GM18907 (cell line): ENCODE measurements around the gene NCF2.
"Not testable (repeated sequence)": the region's sequence is repeated elsewhere in the genome, so short reads cannot be mapped to it uniquely, and the experiment has no call there.

ENCODE experiments used
- ATAC-seq: cut with Tn5 transposase; IDR thresholded peaks from one replicate; pipeline ENCODE4 v1.9.1; 2021; ENCODE audit warnings: mild to moderate bottlenecking, moderate library complexity; ENCODE audit not compliant: unreplicated experiment

NCF2 gene, protein sequence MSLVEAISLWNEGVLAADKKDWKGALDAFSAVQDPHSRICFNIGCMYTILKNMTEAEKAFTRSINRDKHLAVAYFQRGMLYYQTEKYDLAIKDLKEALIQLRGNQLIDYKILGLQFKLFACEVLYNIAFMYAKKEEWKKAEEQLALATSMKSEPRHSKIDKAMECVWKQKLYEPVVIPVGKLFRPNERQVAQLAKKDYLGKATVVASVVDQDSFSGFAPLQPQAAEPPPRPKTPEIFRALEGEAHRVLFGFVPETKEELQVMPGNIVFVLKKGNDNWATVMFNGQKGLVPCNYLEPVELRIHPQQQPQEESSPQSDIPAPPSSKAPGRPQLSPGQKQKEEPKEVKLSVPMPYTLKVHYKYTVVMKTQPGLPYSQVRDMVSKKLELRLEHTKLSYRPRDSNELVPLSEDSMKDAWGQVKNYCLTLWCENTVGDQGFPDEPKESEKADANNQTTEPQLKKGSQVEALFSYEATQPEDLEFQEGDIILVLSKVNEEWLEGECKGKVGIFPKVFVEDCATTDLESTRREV

GRCh38 chr1:183590244-183591191 is at the start of gene NCF2:
NCF2 (minus strand) TSS chr1:183590459; CDS start chr1:183590329, 130 bp downstream.
- peak; percentile 88 for ATAC-seq

DNA sequence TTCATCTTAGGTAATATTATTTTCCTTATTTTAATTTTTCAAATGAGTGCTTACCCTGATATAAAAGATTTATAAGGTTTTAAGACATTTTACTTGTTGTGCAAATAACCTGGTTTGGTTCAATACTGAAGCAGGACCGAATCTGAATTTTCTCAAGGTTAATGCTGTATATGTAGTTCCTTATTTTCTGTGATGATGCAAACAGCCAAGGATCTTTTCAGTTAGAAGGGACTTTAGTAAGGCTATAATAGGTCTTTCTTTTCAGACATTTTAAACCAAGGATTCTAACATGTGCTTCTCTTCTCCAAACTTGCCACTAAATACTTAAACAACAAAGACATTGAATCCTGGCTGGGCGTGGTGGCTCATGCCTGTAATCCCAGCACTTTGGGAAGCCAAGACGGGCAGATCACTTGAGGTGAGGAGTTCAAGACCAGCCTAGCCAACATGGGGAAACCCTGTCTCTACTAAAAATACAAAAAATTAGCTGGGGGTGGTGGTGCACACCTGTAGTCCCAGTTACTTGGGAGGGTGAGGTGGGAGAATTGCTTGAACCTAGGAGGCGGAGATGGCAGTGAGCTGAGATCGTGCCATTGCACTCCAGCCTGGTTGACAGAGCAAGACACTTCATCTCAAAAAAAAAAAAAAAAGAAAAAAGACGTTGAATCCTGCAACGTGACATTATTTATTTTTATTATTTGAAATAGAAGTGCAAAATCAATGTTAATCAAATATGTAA is 48.6 kb upstream of the NCF2 start:
- no peak for ATAC-seq

GRCh38 chr1:183636783-183637182 is 46.5 kb upstream of the NCF2 start:
- ATAC-seq, result no peak

GRCh38 chr1:183636334-183636682 is 46.0 kb upstream of the NCF2 start:
- no peak for ATAC-seq

DNA sequence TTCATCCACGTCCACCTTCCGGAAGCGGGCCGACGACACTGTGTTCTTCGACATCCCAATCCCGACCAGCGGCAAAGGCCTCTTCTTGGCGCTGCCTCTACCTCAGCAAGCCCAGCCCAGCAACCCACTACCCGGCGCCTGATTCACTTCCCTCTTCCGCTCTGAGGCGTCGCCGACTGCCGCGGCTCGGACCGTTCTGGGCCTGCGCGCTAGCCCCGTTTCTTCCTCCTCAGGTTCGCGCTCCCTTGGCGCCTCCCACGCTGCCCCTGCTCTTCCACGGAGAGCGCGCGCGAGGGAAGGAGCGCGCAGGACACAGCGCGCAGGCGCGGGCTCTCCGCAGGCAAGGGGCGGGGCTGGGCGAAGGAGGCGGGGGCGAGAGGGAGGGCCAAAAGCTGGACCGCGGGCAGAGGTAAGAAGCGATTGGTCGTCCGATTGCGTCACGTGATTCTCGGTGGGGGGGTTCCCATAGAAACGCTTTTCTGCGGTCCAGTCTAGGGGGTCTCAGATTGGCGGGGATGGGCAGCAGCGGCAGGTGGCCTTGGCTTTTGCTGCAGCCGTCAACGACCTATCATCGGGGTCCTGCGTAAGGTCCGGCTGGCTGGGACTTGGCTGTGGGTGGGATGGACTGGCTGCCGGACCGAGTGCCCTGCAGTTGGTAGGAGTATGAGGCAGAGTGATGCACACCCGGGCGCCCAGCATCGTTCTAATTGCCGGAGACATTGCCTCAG is 45.5 kb upstream of the NCF2 start, which contains the start of gene ARPC5:
Gene ARPC5 (minus strand): TSS at position 178 of the 728 bp plus-strand sequence. CDS start 124 bp downstream, at position 54.
- peak; percentile 89 for ATAC-seq

GRCh38 chr1:183635099-183635605 is 44.9 kb upstream of the NCF2 start:
- peak; percentile 9 for ATAC-seq

GRCh38 chr1:183634429-183635065 is 44.3 kb upstream of the NCF2 start:
- ATAC-seq, result no peak

- peak; percentile 53 for ATAC-seq
Observed at GRCh38 chr1:183633676-183634343, 43.6 kb upstream of the NCF2 start.

DNA sequence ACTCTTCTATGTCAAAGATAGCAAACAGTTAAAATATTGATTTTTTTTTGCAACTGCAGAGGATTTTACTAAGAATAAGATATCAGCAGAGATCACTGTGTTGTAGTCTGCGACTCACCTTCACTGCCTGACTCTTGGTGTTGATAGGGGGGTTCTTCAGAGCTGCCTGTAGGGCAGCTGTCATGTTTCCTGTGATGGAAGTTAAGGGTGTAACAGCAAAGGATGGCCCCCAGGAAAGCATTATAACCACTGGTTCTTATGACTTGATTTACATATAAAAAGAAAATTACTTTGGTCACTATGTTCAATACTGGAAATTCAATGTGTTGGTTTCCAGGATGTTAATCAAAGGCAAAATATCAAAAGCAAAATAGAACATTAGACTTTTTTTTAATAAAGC is 42.7 kb upstream of the NCF2 start:
- ATAC-seq, result no peak

GRCh38 chr1:183632114-183632513 is 41.9 kb upstream of the NCF2 start:
- no peak for ATAC-seq

- ATAC-seq, result no peak
Observed at GRCh38 chr1:183630748-183631147, 40.5 kb upstream of the NCF2 start.

DNA sequence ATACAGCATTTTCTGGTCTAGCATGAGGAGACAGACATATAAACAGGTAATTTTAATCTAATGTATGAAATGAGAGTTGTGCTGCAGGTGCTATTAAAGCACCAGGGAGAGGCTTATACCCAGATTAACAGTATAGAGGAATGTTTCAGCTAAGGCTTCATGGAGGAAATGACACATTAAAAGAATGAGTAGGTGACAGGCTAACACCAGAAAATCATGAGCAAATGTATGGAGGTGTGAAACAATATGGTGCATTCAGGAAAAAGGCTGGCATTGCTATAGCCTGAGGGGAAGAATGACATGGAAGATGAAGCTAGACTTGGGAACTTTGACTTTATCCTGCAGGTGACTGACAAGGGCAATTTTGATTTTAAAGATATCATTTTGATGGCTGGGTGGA is 38.3 kb upstream of the NCF2 start:
- no peak for ATAC-seq

GRCh38 chr1:183626236-183626635 is 36.0 kb upstream of the NCF2 start:
- not testable (repeated sequence) for ATAC-seq

DNA sequence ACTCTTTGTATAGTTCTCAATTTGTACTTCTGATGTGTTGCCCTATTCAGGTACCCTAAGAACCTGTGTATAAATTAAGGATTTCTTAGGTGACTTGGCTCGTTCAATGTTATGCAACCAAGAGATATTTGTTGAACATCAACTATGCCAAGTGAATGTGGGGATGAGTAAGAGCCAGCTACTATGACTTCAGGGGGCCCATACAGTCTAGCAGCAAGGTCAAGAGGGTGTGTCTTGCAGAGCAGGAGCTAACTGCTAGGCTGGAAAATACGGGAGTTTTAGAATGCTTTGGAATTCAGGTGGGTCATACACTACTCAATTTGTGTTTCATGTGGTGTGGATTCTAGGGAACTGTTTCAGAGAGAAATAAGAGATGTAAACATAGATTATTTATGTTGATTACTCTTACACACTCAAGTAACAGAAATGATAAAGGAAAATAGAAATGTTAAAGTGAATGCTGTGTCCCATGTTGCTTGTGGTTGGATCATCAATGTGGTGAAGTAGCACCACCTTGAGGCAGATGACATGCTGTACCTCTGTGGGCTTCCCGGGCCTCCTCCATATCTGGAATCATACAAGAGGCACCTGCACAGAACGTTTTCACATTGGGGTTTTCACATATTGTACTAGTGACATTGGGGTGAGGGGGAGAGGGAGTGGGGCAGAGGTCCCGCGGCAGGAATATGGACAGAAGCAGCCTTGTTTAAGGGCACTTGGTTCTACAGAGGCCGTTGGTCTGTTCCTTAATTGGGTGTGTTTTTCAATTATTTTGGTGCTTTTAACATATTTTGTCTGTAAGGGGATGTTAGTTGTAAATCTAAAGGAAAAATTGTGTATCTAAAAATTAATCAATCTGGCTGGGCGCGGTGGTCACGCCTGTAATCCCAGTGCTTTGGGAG is 32.9 kb upstream of the NCF2 start:
- ATAC-seq, result peak; percentile 83

GRCh38 chr1:183622013-183622412 is 31.8 kb upstream of the NCF2 start:
- no peak for ATAC-seq

- no peak for ATAC-seq
Observed at GRCh38 chr1:183620311-183620710, 30.1 kb upstream of the NCF2 start.

DNA sequence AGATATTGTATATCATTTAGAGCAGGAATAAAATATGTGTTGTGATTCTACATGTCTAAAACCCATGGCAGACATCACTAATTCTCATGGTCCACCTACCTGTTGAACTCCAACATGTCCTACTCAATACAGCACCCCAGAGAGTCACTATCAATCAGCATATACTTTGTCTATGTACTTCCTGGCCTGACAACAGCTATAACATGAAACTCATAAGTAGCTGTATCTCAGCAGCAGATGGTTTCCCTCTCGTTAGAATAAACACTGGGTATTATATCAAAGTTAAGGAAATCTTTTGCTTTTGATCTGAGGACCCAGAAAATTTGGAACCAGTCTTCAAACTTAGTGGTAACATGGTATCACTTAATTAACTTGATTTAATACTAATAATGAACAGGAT is 29.5 kb upstream of the NCF2 start:
- ATAC-seq, result no peak

- not testable (repeated sequence) for ATAC-seq
Observed at GRCh38 chr1:183618202-183618601, 27.9 kb upstream of the NCF2 start.
